HG02943 (cell line): ENCODE measurements around the gene SERPINB13.
"Not testable (repeated sequence)": the region's sequence is repeated elsewhere in the genome, so short reads cannot be mapped to it uniquely, and the experiment has no call there.

Source experiments
- ATAC-seq: cut with Tn5 transposase; IDR thresholded peaks from one replicate; pipeline ENCODE4 v1.9.1; 2021; ENCODE audit warnings: mild to moderate bottlenecking, low read depth, moderate library complexity; ENCODE audit not compliant: unreplicated experiment

Gene SERPINB13

DNA sequence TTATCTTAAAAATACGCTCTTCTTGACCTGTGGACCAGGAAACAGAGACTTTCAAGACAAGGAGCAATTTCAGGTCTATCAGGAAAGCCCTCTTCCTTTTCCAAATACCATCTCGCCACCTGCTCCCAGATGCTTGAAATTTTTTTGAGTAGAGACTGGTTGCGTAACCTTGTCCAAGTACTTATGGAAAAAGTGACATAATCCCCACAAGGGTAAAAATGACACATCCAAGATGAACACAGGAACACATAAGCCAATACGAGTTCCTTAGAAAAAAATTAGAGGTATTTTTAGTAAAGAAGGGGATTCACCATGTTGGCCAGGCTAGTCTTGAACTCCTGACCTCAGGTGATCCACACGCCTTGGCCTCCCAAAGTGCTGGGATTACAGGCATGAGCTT, 1.8 kb downstream of the SERPINB13 start:
- no peak for ATAC-seq

DNA sequence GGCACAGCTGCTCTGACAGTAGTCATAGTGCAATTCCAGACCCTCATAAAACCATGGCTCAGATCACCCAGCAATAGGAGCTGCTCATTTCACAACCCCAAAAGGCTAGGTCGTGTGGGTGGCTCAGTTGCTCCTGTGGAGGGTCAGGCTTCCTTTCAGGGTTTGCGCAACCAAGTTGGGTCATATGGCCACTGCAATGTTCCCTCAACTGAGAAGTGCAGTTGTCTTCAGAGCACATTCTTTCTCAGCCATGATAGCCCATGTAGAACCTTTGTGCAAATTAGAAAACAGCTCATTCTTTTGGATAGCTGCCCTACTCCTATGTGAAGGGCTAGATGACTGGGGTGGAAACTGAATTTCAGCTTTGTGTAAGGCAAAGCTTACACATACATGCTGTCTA, 3.2 kb downstream of the SERPINB13 start:
- no peak for ATAC-seq

DNA sequence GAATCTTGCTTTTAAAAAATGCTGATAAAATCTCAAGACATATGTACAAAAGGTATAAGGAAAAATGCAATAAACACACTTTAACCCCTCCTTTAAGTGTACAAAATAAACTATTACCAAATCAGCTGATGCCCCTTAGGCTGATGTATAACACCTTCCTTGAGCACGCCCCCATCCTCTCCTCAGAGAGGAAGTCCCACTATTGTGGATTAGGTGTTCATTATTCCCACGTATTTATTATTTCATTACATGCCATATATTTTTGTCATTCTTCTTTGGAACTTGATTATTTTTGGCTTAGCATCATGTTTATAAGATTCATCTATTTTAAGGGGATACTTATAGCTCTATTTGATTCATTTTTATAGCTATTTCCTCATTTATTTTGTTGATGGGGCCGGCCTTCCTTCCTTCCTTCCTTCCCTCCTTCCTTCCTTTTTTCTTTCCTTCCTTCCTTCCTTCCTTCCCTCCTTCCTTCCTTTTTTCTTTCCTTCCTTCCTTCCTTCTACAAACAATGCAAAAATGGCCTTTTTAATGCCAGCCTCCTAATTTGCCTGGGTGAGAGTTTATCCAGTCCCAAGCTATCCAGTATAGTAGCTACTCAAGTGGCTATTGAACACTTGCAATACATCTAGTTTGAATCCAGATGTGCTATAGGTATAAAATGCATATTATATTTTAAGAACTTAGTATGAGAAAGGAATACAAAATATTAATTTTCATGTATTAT, 4.0 kb downstream of the SERPINB13 start:
- ATAC-seq: no peak

DNA sequence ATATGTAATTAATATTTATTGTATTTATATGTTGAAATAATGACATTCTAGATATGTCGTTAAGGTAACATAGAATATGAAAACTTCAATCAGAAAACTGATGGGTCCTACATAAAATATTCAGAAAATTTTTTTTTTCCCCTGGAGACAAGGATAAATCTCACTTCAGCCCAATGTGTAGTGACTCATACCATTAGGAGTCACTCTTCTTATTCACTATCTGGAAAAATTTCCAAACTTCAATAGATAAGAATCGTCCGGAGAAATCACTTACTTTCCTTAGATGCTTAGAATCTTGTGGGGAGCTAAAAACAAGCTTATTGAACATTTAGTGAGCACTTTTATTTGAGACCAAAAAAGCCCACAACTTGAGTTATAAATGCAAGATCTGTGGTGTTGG, 4.6 kb downstream of the SERPINB13 start:
- ATAC-seq: no peak

DNA sequence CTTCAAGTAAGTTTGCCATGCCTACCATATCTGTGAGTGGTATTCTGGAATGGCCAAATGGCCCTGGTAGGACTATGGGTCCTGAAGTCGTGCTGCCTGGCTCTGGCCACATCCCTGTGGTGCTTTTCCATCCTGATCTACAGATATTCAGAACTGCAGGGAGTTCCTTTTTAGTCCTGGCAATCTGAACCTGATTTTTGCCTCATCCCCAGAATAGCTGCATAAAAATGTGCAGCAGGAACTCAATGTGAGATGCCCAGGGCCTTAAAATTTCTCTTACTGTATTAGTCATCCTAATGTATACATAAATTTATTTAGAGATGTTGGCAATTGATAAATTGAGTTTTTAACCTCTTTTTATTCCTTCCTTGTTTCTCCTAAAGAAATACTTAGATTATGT, 5.3 kb downstream of the SERPINB13 start:
- no peak for ATAC-seq

DNA sequence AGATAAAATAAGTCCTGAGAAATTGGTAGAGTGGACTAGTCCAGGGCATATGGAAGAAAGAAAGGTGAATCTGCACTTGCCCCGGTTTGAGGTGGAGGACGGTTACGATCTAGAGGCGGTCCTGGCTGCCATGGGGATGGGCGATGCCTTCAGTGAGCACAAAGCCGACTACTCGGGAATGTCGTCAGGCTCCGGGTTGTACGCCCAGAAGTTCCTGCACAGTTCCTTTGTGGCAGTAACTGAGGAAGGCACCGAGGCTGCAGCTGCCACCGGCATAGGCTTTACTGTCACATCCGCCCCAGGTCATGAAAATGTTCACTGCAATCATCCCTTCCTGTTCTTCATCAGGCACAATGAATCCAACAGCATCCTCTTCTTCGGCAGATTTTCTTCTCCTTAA, 9.8 kb downstream of the SERPINB13 start:
- ATAC-seq: no peak

DNA sequence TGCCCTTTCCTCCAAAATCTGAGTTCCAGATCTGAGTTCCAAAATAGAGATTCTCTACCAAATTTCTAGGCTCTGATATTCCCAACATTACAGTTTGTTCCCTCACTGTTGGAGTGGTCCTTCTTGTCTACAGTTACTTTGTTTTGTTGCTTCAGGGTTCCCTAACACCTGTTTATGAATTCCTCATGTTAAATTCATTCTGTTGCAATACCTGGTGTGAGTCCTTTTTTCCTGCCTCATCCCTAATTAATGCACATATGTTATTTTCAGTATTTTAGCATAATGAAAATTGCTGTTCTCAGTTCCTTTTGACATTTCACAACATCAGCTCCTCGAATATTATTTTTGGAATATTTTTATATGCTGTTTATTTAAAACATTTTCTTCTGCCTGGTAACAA, 16.2 kb downstream of the SERPINB13 start:
- ATAC-seq: no peak

DNA sequence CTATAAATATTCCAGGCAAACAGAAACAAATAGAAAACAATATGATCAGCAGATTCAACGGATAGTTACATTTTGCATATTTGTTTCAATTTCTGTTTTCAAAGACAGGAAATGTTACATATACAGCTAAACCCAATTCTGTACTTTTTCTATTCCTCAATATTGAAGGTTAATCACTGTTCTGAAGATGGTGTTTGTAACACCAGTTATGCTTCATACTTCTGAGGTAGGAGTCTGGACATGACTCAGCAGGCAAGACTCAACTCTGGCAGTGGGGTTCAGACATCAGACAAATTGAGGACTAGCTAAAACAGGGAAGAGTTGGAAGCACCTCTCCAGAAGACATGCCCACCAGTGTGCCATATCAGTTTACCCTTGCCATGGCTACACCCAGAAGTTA, 16.6 kb downstream of the SERPINB13 start:
- peak; percentile 86 for ATAC-seq

DNA sequence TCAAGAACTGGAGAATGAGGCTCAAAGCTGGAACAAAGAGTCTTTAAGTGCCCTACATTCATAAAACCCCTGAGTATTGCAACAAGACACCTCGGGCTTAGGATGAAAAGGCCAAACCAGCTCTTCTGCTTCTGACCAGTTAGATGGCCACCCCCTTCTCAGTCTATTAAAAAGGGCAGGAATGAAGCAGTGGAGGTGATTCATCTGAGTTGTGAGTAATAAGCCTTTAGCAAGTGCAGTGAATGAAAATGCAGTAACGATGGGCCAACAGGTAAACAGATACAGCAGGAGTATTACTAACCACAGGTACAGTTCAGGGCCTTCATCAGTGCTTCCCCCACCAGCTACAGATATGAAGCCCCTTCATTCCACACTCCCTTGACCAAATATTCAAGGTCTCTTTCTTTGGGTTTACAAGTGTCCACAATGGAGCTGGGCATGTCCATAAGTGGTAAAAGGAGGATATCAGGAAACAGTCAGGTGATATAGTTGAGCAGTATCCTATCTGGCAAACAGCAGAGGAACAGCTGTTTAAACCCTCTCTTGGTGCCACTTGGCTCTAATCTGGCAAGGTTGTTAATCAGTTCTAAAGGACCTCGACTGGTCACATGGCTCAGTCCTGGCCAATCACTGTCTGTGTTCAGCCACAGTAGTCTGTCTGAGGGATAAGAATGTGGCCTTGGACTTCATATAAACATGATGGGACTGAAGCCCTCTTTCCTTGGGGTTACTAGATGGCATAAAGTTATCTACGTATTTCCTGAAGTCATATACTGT, 17.8 kb downstream of the SERPINB13 start:
- ATAC-seq: no peak

DNA sequence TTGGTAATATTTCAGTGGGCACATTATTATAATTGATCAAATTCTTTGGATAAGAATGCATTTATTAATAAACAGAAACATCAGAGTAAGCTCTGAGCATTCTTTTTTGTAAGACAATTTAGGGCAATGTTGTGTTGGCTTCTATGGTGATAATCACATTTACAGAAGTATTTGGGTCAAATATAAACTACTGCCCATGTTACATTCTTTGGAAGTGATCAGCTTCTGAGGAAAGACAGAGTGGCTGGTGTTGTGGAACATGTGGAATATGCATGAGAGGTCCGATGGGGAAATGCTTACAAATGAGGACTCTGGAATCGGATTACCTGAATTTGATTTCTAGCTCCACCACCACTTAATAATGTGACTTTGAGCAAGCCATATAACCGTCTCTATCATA, 19.4 kb downstream of the SERPINB13 start:
- ATAC-seq: no peak

DNA sequence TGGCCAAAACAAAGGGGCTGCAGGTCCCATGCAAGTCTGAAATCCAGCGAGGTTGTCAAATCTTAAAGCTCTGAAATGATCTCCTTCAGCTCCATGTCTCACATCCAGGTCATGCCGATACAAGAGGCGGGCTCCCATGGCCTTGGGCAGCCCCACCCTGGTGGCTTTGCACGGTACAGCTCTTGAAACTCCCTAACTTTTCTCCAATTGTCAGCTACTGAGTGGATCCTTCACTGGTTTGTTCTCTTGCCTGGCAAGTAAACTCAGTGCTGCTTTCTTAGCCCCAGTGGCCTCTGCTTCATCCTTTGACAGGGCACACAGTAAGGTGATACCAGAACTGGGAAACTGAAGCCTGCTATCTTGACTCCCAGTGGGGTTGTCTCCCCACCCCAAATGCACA, 26.3 kb downstream of the SERPINB13 start:
- no peak for ATAC-seq

DNA sequence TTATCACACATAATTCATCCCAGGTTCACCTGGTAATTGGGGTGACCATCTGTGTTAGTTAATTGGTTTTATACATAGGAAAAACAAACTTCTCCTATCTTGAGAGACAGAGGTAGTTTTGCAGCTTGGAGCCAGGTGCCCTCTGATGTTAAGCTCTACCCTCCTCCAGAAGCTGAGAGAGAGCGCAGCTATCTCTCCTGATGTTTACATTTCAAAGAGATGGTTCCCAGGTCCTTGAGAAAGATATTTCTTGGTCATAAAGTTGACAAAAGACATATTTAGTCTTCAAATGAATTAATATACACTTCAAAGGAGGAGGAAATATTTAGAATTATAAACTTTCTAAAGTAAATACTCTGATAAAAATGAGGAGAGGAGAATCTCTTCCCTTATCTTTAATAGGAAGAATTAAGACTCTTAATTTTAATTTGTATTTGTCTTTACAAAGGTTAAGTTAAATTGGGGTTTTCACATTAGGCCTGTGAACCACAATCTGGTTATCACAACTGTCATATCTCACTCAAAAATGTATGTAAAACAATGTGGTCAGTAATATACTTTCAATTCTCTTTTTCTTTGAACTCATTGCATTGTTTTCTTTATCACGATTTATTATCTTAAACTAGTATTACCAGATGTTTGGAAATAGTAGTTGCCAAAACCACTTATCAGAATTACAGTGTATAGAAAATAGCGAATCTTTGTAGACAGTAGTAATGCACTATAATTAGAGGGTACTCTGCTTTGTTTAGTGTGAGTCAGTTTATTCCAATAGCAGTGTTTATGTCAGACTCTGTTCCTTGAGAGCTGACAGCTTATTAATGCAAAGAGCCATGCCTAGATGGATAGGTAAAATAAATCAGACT, 30.1 kb downstream of the SERPINB13 start:
- ATAC-seq: no peak

DNA sequence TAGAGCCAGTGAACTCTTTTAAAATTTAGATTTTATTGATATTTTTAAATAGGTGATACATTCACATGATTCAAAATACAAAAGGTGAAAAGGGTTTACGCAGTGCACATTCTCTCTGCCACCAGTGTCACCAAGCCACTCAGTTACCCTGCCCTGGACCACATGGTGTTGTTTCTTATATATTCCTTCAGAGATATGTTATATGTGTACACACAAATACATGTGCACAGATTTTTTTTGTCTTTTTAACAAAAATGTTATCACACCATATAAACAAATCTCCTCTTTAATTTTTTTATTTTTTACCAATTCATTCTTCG, 30.7 kb downstream of the SERPINB13 start:
- no peak for ATAC-seq

DNA sequence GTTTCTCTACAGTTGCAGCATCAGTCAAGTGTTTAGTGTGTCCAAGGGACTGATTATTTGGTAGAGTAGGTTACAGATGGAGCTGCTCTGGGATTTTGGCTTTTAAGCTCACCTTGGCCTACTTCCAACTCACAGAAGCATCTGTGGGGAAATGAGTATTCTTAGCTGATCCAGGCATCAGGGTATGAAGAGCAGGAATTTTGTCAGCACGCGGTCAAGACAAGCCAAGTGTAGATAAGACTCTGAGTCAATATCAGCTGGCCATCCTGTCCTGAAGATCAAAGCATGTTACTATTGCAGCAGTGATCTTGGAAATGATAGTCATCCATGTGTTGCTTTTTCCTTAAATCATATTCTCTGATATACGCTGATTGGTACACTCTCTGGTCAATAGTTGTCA, 32.5 kb downstream of the SERPINB13 start:
- ATAC-seq: no peak

DNA sequence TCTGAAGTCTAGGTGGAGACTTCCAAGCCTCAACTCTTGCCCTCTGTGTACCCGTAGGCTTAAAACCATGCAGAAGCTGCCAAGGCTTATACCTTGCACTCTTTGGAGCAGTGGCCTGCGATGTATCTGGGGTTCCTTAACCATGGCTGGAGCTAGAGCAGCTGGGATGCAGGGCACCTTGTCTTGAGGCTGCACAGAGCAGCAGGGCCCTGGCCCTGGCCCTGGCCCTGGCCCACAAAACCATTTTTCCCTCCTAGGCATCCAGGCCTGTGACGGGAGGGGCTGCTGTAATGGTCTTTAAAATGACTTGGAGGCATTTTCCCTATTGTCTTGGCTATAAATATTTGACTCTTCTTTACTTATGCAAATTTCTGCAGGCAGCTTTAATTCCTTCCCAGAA, 37.7 kb downstream of the SERPINB13 start:
- no peak for ATAC-seq

DNA sequence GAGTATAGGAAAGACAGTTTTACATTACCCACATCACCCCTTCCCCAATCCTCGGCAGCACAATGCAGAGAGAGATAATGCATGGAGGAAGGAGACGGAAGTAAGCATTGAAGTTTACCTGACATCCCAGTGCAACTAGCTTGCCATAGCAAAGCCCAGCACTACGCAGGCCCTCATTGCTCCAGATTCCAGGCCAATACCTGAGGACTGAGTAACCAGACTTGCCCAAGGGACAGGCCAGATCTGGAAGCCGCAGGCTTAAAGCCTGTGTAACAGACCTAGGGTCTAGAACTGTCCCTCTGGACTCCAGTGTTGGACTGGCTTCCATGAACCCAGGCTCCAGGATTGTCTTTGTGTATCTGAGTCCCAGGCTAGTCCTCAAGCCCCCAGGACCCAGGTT, 39.3 kb downstream of the SERPINB13 start:
- ATAC-seq: no peak

DNA sequence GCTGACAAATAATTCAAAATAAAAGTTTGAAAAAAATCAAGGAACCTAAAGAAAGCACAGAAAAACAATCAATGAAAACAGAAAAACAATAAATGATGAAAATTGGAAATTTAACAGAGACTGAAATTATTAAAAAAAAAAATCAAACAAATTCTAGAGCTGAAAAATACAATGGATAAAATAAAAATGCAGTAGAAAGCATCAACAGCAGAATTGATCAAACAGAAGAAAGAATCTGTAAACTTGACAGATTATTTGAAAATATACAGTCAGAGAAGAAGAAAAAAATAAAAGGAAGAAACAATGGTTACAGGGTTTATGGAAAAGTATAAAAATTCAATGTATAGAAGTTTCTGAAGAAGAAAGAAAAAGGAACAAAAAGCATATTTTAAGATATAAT, 40.7 kb downstream of the SERPINB13 start:
- no peak for ATAC-seq

DNA sequence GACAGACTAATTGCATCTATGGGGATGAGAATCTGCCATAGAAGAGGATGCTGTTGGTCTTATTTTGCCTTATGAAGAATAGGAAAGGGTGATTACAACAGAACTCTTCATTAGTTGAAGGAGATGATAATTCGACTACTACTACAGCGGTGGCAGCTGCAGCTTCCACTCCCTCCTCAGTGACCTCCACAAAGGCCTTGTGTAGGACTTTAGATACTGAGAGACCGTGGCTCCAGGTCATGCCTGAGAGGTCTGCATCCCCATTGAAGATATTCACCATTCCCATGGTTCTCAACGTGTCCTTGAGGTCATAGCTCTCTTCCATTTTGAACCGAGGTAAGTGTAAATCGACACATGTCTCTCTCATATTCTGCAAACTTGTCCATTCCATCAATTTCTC, 50.6 kb downstream of the SERPINB13 start:
- no peak for ATAC-seq

DNA sequence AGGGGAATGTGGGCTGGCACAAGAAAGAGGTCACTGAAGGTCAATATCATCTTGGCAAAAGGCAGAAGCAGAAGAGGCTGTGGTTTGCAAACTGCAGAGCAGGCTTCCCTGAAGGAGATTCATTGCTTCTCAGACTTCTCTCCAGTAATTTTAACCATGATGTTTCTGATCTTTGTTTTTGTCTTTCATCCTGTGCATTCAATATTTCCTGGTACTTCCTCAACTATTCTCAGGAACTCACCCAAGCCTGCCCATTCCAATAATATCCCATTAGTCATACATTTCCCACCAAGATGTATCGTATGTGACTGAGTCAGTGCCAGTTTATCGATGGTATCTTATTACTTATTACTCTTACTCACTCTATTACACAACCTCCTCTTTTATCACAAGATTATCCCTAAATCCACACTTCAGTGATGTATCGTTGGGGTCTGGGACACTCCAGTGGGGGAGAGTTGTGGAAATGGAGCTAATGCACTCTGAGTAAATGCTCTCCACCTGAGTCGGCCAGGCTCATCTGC, 54.1 kb downstream of the SERPINB13 start:
- ATAC-seq: not testable (repeated sequence)

DNA sequence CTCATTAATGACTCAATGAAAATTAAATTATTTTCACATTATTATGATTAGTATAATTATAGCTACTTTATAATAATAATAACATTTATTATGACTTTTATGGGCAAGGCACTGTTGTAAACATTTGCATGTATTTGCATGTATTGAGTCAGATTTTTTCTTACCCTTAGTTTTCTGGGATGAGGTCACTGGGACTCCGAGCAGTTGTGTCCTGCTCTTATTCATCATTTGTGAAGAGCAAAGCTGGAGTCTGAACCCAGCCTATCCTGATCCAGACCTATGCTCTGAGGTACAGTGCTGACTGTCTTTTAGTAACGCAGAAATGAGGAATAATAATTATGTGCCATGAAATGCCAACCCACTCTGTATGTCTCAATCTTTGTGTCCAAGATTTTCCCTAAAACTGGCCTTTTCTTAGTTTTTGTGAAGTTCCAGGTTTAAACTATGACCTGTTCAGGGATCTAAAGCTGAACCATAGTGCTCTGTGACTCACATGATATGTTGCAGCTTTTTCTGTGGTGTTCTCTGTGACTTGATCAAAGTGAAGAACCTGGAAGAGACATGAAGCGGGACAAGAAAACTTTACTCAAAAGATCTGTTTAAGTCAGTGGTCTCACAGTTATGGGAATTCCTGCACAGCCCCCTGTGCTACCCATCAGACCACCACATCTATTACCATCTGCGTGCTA, 55.7 kb downstream of the SERPINB13 start:
- not testable (repeated sequence) for ATAC-seq

DNA sequence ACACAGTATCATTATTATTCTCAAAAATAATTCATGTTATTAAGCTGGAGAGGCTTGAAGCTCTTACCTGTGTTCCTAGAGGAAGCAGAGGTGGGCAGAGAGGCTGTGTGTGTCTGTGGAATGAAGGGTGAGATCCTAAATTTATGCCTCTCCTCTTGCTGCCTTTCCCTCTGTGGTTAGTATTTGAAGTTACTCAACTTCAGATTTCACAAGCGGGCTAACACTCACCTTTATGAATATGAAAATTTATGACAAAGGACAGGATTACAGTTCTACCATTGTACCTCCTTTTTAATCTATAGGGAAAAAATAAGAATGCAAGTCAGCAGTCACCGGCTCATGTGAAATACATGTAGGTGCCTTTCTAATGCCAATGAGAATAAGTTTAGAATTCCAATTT, 57.0 kb downstream of the SERPINB13 start, which contains the start of gene SERPINB4:
SERPINB4 (minus strand) TSS at position 115 of the 400 bp plus-strand sequence. CDS start 679 bp downstream, outside the sequence.
- not testable (repeated sequence) for ATAC-seq
